ENCODE data around the gene ADCY2.

DNA sequence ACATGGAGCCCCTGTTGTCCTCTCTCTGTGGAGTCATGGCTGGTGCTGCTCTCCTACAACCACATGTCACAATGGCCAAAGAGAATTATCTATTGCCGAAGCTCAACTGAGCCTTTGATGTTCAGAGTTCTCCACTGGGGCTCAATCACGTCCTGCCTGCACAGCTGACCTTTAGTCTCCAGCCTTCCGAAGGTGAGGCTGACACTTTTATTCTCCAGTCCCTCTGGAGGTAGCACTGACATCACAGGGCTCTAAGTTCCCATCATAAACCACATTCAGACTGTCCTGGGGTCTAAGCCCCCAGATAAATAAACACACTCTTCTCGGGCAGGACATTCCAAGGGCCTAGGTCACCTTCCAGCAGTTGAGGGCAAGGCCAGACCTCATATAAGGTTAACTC lies 23.4 kb downstream of the ADCY2 start:
- no peak for TF ChIP-seq YY1 (tag by site-specific recombination; IDR thresholded peaks at IDR 0.05)
- TF ChIP-seq, protein P1, sequence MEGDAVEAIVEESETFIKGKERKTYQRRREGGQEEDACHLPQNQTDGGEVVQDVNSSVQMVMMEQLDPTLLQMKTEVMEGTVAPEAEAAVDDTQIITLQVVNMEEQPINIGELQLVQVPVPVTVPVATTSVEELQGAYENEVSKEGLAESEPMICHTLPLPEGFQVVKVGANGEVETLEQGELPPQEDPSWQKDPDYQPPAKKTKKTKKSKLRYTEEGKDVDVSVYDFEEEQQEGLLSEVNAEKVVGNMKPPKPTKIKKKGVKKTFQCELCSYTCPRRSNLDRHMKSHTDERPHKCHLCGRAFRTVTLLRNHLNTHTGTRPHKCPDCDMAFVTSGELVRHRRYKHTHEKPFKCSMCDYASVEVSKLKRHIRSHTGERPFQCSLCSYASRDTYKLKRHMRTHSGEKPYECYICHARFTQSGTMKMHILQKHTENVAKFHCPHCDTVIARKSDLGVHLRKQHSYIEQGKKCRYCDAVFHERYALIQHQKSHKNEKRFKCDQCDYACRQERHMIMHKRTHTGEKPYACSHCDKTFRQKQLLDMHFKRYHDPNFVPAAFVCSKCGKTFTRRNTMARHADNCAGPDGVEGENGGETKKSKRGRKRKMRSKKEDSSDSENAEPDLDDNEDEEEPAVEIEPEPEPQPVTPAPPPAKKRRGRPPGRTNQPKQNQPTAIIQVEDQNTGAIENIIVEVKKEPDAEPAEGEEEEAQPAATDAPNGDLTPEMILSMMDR (tag by site-specific recombination; IDR thresholded peaks at IDR 0.05): no peak

Data from HEK293 (cell line).